ENCODE results near the gene GLIPR2. TPM values are rescaled to one million over a fixed set of nuclear protein-coding genes. Genes with fewer than 3 reads are reported as not detected.
"Not testable (repeated sequence)": the region's sequence is repeated elsewhere in the genome, so short reads cannot be mapped to it uniquely, and the experiment has no call there.

GLIPR2 gene
- total RNA-seq, 1 donor, result 38.4 TPM

- H2AFZ ChIP-seq (ENCODE audit: low read length), result no peak overlapping the region
- no peaks in the 10 kb centered on the region for H3K79me2 ChIP-seq (ENCODE audit: insufficient read depth, low read length)
- H3K4me1 ChIP-seq (ENCODE audit: insufficient read depth, low read length), result no peaks in the 10 kb centered on the region
- no peaks in the 10 kb centered on the region for H3K27me3 ChIP-seq (ENCODE audit: insufficient read depth, low read length)
- no peak for TF ChIP-seq CTCF (IDR thresholded peaks at IDR 0.05; ENCODE audit: extremely low read depth, low read depth, low read length)
- H3K27ac ChIP-seq (ENCODE audit: low read depth, low read length), result no peak overlapping the region
- no peaks in the 10 kb centered on the region for H4K20me1 ChIP-seq (ENCODE audit: insufficient read depth, low read length)
- DNase-seq (ENCODE audit: insufficient read length, low spot score, missing footprints), result no peak
- H3K9me3 ChIP-seq (ENCODE audit: low read depth, low read length), result no peaks in the 10 kb centered on the region
- H3K36me3 ChIP-seq (ENCODE audit: insufficient read depth, low read length), result peaks cover 15% of the 10 kb centered on the region
- H3K4me3 ChIP-seq (ENCODE audit: insufficient read depth, low read length), result no peak overlapping the region
- H3K4me2 ChIP-seq (ENCODE audit: insufficient read depth, low read length), result no peak overlapping the region
Measured at GRCh38 chr9:36127652-36128244, 8.8 kb upstream of the GLIPR2 start.

GRCh38 chr9:36128349-36128748 lies 8.2 kb upstream of the GLIPR2 start:
- H2AFZ ChIP-seq (ENCODE audit: low read length), result no peak overlapping the region
- TF ChIP-seq CTCF (IDR thresholded peaks at IDR 0.05; ENCODE audit: extremely low read depth, low read depth, low read length), result no peak
- H3K27ac ChIP-seq (ENCODE audit: low read depth, low read length), result no peak overlapping the region
- peaks cover 9% of the 10 kb centered on the region for H3K36me3 ChIP-seq (ENCODE audit: insufficient read depth, low read length)
- H3K4me1 ChIP-seq (ENCODE audit: insufficient read depth, low read length), result no peaks in the 10 kb centered on the region
- H3K9me3 ChIP-seq (ENCODE audit: low read depth, low read length), result no peaks in the 10 kb centered on the region
- H3K4me3 ChIP-seq (ENCODE audit: insufficient read depth, low read length), result no peak overlapping the region
- DNase-seq (ENCODE audit: insufficient read length, low spot score, missing footprints), result no peak
- no peak overlapping the region for H3K4me2 ChIP-seq (ENCODE audit: insufficient read depth, low read length)
- H3K27me3 ChIP-seq (ENCODE audit: insufficient read depth, low read length), result no peaks in the 10 kb centered on the region
- no peaks in the 10 kb centered on the region for H4K20me1 ChIP-seq (ENCODE audit: insufficient read depth, low read length)
- H3K79me2 ChIP-seq (ENCODE audit: insufficient read depth, low read length), result no peaks in the 10 kb centered on the region

- no peak for TF ChIP-seq CTCF (IDR thresholded peaks at IDR 0.05; ENCODE audit: extremely low read depth, low read depth, low read length)
- H2AFZ ChIP-seq (ENCODE audit: low read length), result no peak overlapping the region
- H3K4me1 ChIP-seq (ENCODE audit: insufficient read depth, low read length), result no peaks in the 10 kb centered on the region
- no peaks in the 10 kb centered on the region for H4K20me1 ChIP-seq (ENCODE audit: insufficient read depth, low read length)
- H3K27ac ChIP-seq (ENCODE audit: low read depth, low read length), result no peak overlapping the region
- DNase-seq (ENCODE audit: insufficient read length, low spot score, missing footprints), result no peak
- H3K27me3 ChIP-seq (ENCODE audit: insufficient read depth, low read length), result no peaks in the 10 kb centered on the region
- peaks cover 4% of the 10 kb centered on the region for H3K36me3 ChIP-seq (ENCODE audit: insufficient read depth, low read length)
- H3K4me3 ChIP-seq (ENCODE audit: insufficient read depth, low read length), result no peak overlapping the region
- no peak overlapping the region for H3K4me2 ChIP-seq (ENCODE audit: insufficient read depth, low read length)
- H3K9me3 ChIP-seq (ENCODE audit: low read depth, low read length), result no peaks in the 10 kb centered on the region
- no peaks in the 10 kb centered on the region for H3K79me2 ChIP-seq (ENCODE audit: insufficient read depth, low read length)
Measured at GRCh38 chr9:36129139-36129538, 7.4 kb upstream of the GLIPR2 start.

GRCh38 chr9:36131666-36132065 lies 4.9 kb upstream of the GLIPR2 start:
- H3K79me2 ChIP-seq (ENCODE audit: insufficient read depth, low read length); H3K27ac ChIP-seq (ENCODE audit: low read depth, low read length); H3K4me3 ChIP-seq (ENCODE audit: insufficient read depth, low read length); H3K9me3 ChIP-seq (ENCODE audit: low read depth, low read length); H3K36me3 ChIP-seq (ENCODE audit: insufficient read depth, low read length); H4K20me1 ChIP-seq (ENCODE audit: insufficient read depth, low read length); H2AFZ ChIP-seq (ENCODE audit: low read length); H3K27me3 ChIP-seq (ENCODE audit: insufficient read depth, low read length); DNase-seq (ENCODE audit: insufficient read length, low spot score, missing footprints): not testable (repeated sequence)
- peak overlapping the region; percentile 3 for H3K4me2 ChIP-seq (ENCODE audit: insufficient read depth, low read length)
- H3K4me1 ChIP-seq (ENCODE audit: insufficient read depth, low read length), result peaks cover 10% of the 10 kb centered on the region
